Astrocyte (in vitro differentiated cells and primary cell): Measurements from ENCODE around the gene ZNF19. TPM values are rescaled to one million over a fixed set of nuclear protein-coding genes. Genes with fewer than 3 reads are reported as not detected.

Experiments
- DNase-seq: peaks from one replicate; pipeline ENCODE4 v3.0.0-alpha.2; 2010; ENCODE audit warnings: low read depth
- FAIRE-seq: peaks from 2 replicates; lab custom pipeline; 2011; peaks lifted over from hg19 to GRCh38; lab: Jason Lieb, UNC
- H2AFZ ChIP-seq: 2 replicates; pipeline ENCODE4 v1.6.0; 2012; ENCODE audit warnings: low read depth, low read length, inconsistent platforms
- H3K27ac ChIP-seq: 2 replicates; pipeline ENCODE4 v1.5.1; 2011; ENCODE audit warnings: low read depth, low read length, inconsistent platforms
- H3K27me3 ChIP-seq: 2 replicates; pipeline ENCODE4 v1.6.0; 2011; ENCODE audit warnings: low read length, inconsistent platforms; ENCODE audit not compliant: insufficient read depth
- H3K36me3 ChIP-seq: 2 replicates; pipeline ENCODE4 v1.5.1; 2011; ENCODE audit warnings: low read length, inconsistent platforms; ENCODE audit not compliant: insufficient read depth
- H3K4me1 ChIP-seq: 2 replicates; pipeline ENCODE4 v1.5.1; 2011; ENCODE audit warnings: low read length, inconsistent platforms; ENCODE audit not compliant: insufficient read depth
- H3K4me2 ChIP-seq: 2 replicates; pipeline ENCODE4 v1.6.0; 2012; ENCODE audit warnings: low read length, inconsistent platforms
- H3K4me3 ChIP-seq: 2 replicates; pipeline ENCODE4 v1.5.1; 2011; ENCODE audit warnings: low read depth, mild to moderate bottlenecking, low read length, inconsistent platforms; ENCODE audit not compliant: insufficient read depth
- H3K79me2 ChIP-seq: 2 replicates; pipeline ENCODE4 v1.6.0; 2012; ENCODE audit warnings: mild to moderate bottlenecking, low read length, inconsistent platforms; ENCODE audit not compliant: insufficient read depth
- H3K9ac ChIP-seq: 2 replicates; pipeline ENCODE4 v1.6.0; 2012; ENCODE audit warnings: mild to moderate bottlenecking, low read length, inconsistent platforms
- H3K9me3 ChIP-seq: 2 replicates; pipeline ENCODE4 v1.5.1; 2012; ENCODE audit warnings: low read depth, mild to moderate bottlenecking, low read length, inconsistent platforms; ENCODE audit not compliant: insufficient read depth
- H4K20me1 ChIP-seq: 2 replicates; pipeline ENCODE4 v1.6.0; 2012; ENCODE audit warnings: low read length, inconsistent platforms; ENCODE audit not compliant: insufficient read depth
- H3K27ac Mint-ChIP-seq: one replicate; pipeline ENCODE4 v1.8.0; 2021; ENCODE audit warnings: mild to moderate bottlenecking, mixed read lengths; ENCODE audit not compliant: unreplicated experiment
- H3K27me3 Mint-ChIP-seq: one replicate; pipeline ENCODE4 v1.8.0; 2021; ENCODE audit warnings: low read depth, mixed read lengths; ENCODE audit not compliant: unreplicated experiment
- H3K36me3 Mint-ChIP-seq: one replicate; pipeline ENCODE4 v1.8.0; 2021; ENCODE audit warnings: low read depth, mixed read lengths; ENCODE audit not compliant: unreplicated experiment
- H3K4me1 Mint-ChIP-seq: one replicate; pipeline ENCODE4 v1.8.0; 2021; ENCODE audit warnings: low read depth, mixed read lengths; ENCODE audit not compliant: unreplicated experiment
- H3K4me3 Mint-ChIP-seq: one replicate; pipeline ENCODE4 v1.8.0; 2021; ENCODE audit warnings: mild to moderate bottlenecking, moderate library complexity, mixed read lengths; ENCODE audit not compliant: unreplicated experiment
- H3K9me3 Mint-ChIP-seq: one replicate; pipeline ENCODE4 v1.8.0; 2021; ENCODE audit warnings: mild to moderate bottlenecking, mixed read lengths; ENCODE audit not compliant: unreplicated experiment
- CTCF ChIP-seq: IDR thresholded peaks from 2 replicates; pipeline ENCODE4 v1.5.1; 2011; ENCODE audit warnings: low read depth, mild to moderate bottlenecking, inconsistent platforms, low read length, moderate library complexity; ENCODE audit not compliant: insufficient read depth
- EZH2 ChIP-seq: IDR thresholded peaks from 2 replicates; pipeline ENCODE4 v1.6.1; 2012; ENCODE audit warnings: mild to moderate bottlenecking, low read length, inconsistent platforms; ENCODE audit not compliant: insufficient read depth
- total RNA-seq: library from RNA; stranded (reverse); gene quantifications from 2 replicates; pipeline ENCODE4 v1.2.1, GENCODE V29; 2021

Gene ZNF19
- total RNA-seq, 1 donor from 2014 or later: 2.9 TPM

GRCh38 chr16:71501547-71501946 is 12.4 kb upstream of the ZNF19 start:
- H3K36me3 Mint-ChIP-seq: no peaks in the 10 kb centered on the region

GRCh38 chr16:71500964-71501363 is 11.8 kb upstream of the ZNF19 start:
- Histone ChIP-seq H4K20me1 (no peaks in the 10 kb centered on the region), H3K9me3 (no peaks in the 10 kb centered on the region), H3K9ac (no peak overlapping the region), H3K79me2 (no peaks in the 10 kb centered on the region), H3K27ac (no peak overlapping the region), H3K4me3 (no peak overlapping the region), H3K4me2 (no peak overlapping the region), H3K4me1 (no peaks in the 10 kb centered on the region), H2AFZ (no peak overlapping the region), H3K27me3 (no peaks in the 10 kb centered on the region), H3K36me3 (no peaks in the 10 kb centered on the region)
- Mint-ChIP-seq H3K36me3 (no peaks in the 10 kb centered on the region), H3K4me1 (no peaks in the 10 kb centered on the region), H3K27me3 (peaks cover 18% of the 10 kb centered on the region), H3K9me3 (peaks cover 3% of the 10 kb centered on the region), H3K27ac (no peak overlapping the region), H3K4me3 (no peak overlapping the region)
- no peak for TF ChIP-seq CTCF
- TF ChIP-seq EZH2: no peak
- FAIRE-seq (no peak), DNase-seq (no peak)

More at GRCh38 chr16:71501547-71501946, 12.4 kb upstream of the ZNF19 start:
- Mint-ChIP-seq H3K4me3 (no peak overlapping the region), H3K27me3 (peaks cover 18% of the 10 kb centered on the region), H3K9me3 (peaks cover 3% of the 10 kb centered on the region), H3K27ac (no peak overlapping the region), H3K4me1 (no peaks in the 10 kb centered on the region)
- no peaks in the 10 kb centered on the region for H3K79me2 ChIP-seq
- H3K9me3 ChIP-seq: no peaks in the 10 kb centered on the region
- no peak overlapping the region for H3K4me3 ChIP-seq
- DNase-seq (no peak), FAIRE-seq (no peak)
- no peak for TF ChIP-seq EZH2
- TF ChIP-seq CTCF: no peak
- no peak overlapping the region for H3K9ac ChIP-seq
- H3K4me2 ChIP-seq: no peak overlapping the region
- no peaks in the 10 kb centered on the region for H3K36me3 ChIP-seq
- no peaks in the 10 kb centered on the region for H4K20me1 ChIP-seq
- no peak overlapping the region for H3K27ac ChIP-seq
- no peaks in the 10 kb centered on the region for H3K27me3 ChIP-seq
- H2AFZ ChIP-seq: no peak overlapping the region
- no peaks in the 10 kb centered on the region for H3K4me1 ChIP-seq

GRCh38 chr16:71499775-71500364 is 10.7 kb upstream of the ZNF19 start:
- no peak overlapping the region for H3K4me2 ChIP-seq
- H3K27me3 Mint-ChIP-seq: peaks cover 16% of the 10 kb centered on the region
- no peak overlapping the region for H3K9ac ChIP-seq
- no peaks in the 10 kb centered on the region for H4K20me1 ChIP-seq
- no peak overlapping the region for H3K27ac ChIP-seq
- H3K36me3 Mint-ChIP-seq: no peaks in the 10 kb centered on the region
- DNase-seq (peak; percentile 22), FAIRE-seq (peak; percentile 55)
- no peaks in the 10 kb centered on the region for H3K27me3 ChIP-seq
- no peaks in the 10 kb centered on the region for H3K36me3 ChIP-seq
- H3K4me3 ChIP-seq: no peak overlapping the region
- peak; percentile 89 for TF ChIP-seq CTCF
- no peak for TF ChIP-seq EZH2
- no peaks in the 10 kb centered on the region for H3K9me3 ChIP-seq
- H3K4me1 Mint-ChIP-seq: no peaks in the 10 kb centered on the region
- no peak overlapping the region for H3K27ac Mint-ChIP-seq
- H3K4me1 ChIP-seq: no peaks in the 10 kb centered on the region
- H3K9me3 Mint-ChIP-seq: peaks cover 5% of the 10 kb centered on the region
- no peak overlapping the region for H2AFZ ChIP-seq
- no peak overlapping the region for H3K4me3 Mint-ChIP-seq
- H3K79me2 ChIP-seq: no peaks in the 10 kb centered on the region
